Cardiac muscle cell (in vitro differentiated cells and primary cell): Measurements from ENCODE around the gene KRT34. TPM values are rescaled to one million over a fixed set of nuclear protein-coding genes. Genes with fewer than 3 reads are reported as not detected.

Experiments used
- DNase-seq, 2 donors: peaks; one replicate each; pipeline versions ENCODE4 v3.0.0 to v3.0.0-alpha.2; 2010 to 2017; ENCODE audit warnings: low read depth in 1 of 2, low spot score in 1 of 2
- H3K27ac ChIP-seq: fragments of 200-600 bp; sonication (generic); 2 replicates; pipeline ENCODE4 v1.5.1; 2016
- H3K27me3 ChIP-seq: fragments of 200-600 bp; sonication (generic); 2 replicates; pipeline ENCODE4 v1.6.0; 2016; ENCODE audit warnings: control low read depth
- H3K36me3 ChIP-seq: fragments of 200-600 bp; sonication (generic); 2 replicates; pipeline ENCODE4 v1.5.1; 2016; ENCODE audit warnings: control low read depth
- H3K4me1 ChIP-seq: fragments of 200-600 bp; sonication (generic); 2 replicates; pipeline ENCODE4 v1.8.1; 2017; ENCODE audit warnings: low read depth, mild to moderate bottlenecking, mixed run types
- H3K4me3 ChIP-seq: fragments of 200-600 bp; sonication (generic); 2 replicates; pipeline ENCODE4 v1.5.1; 2016; ENCODE audit warnings: mild to moderate bottlenecking
- H3K9me3 ChIP-seq: fragments of 200-600 bp; sonication (generic); 2 replicates; pipeline ENCODE4 v1.5.1; 2017; ENCODE audit warnings: low read depth, mild to moderate bottlenecking, control low read depth
- CTCF ChIP-seq: IDR thresholded peaks from 2 replicates; pipeline ENCODE4 v1.5.1; 2012; ENCODE audit warnings: low read depth, mild to moderate bottlenecking, low read length
- polyA plus RNA-seq: library from polyadenylated mRNA; unstranded; fragments of >200 nt; fragmentation: Nextera tagmentation; extraction: Ambion mirVana; gene quantifications from 2 replicates; pipeline ENCODE4 v1.2.1, GENCODE V29; 2016
- total RNA-seq: library from RNA; depleted of rRNA; stranded (reverse); fragments of >200 nt; gene quantifications from 2 replicates; pipeline ENCODE4 v1.2.3, GENCODE V29; 2016

The KRT34 gene
- total and polyA plus RNA-seq, 2 experiments from 2014 or later, result not detected

GRCh38 chr17:41328207-41328606 lies 53.9 kb downstream of the KRT34 start:
- no peak for DNase-seq
- Histone ChIP-seq H3K27me3 (no peaks in the 10 kb centered on the region), H3K9me3 (no peaks in the 10 kb centered on the region)

More at GRCh38 chr17:41328207-41328606, 53.9 kb downstream of the KRT34 start:
- no peaks in the 10 kb centered on the region for H3K36me3 ChIP-seq
- no peak for TF ChIP-seq CTCF
- no peaks in the 10 kb centered on the region for H3K4me1 ChIP-seq
- no peak overlapping the region for H3K27ac ChIP-seq
- H3K4me3 ChIP-seq, result no peak overlapping the region

Other genes starting within 250 kb of the KRT34 start
Only the 30 nearest of the 32 such genes appear.
- not detected in 2 replicates for gene KRTAP4-5, start 232.5 kb downstream of the KRT34 start, total RNA-seq
- not detected in 2 replicates for gene KRTAP4-5, start 232.5 kb downstream of the KRT34 start, polyA plus RNA-seq
- gene KRTAP4-4, start 221.6 kb downstream of the KRT34 start, total RNA-seq, result not detected in 2 replicates
- gene KRTAP4-4, start 221.6 kb downstream of the KRT34 start, polyA plus RNA-seq, result not detected in 2 replicates
- gene KRTAP4-3, start 214.1 kb downstream of the KRT34 start, total RNA-seq, result not detected in 2 replicates
- gene KRTAP4-3, start 214.1 kb downstream of the KRT34 start, polyA plus RNA-seq, result not detected in 2 replicates
- gene KRTAP4-2, start 204.1 kb downstream of the KRT34 start, total RNA-seq, result not detected in 2 replicates
- gene KRTAP4-2, start 204.1 kb downstream of the KRT34 start, polyA plus RNA-seq, result not detected in 2 replicates
- not detected in 2 replicates for gene KRTAP4-1, start 197.4 kb downstream of the KRT34 start, total RNA-seq
- gene KRTAP4-1, start 197.4 kb downstream of the KRT34 start, polyA plus RNA-seq, result not detected in 2 replicates
- not detected in 2 replicates for gene KRTAP9-1, start 192.4 kb downstream of the KRT34 start, total RNA-seq
- not detected in 2 replicates for gene KRTAP9-1, start 192.4 kb downstream of the KRT34 start, polyA plus RNA-seq
- gene KRTAP9-2, start 155.7 kb downstream of the KRT34 start, total RNA-seq, result not detected in 2 replicates
- gene KRTAP9-2, start 155.7 kb downstream of the KRT34 start, polyA plus RNA-seq, result not detected in 2 replicates
- not detected in 2 replicates for gene KRTAP9-3, start 149.9 kb downstream of the KRT34 start, total RNA-seq
- gene KRTAP9-3, start 149.9 kb downstream of the KRT34 start, polyA plus RNA-seq, result not detected in 2 replicates
- gene KRTAP9-8, start 144.3 kb downstream of the KRT34 start, total RNA-seq, result not detected in 2 replicates
- gene KRTAP9-8, start 144.3 kb downstream of the KRT34 start, polyA plus RNA-seq, result not detected in 2 replicates
- not detected in 2 replicates for gene KRTAP9-4, start 132.6 kb downstream of the KRT34 start, total RNA-seq
- gene KRTAP9-4, start 132.6 kb downstream of the KRT34 start, polyA plus RNA-seq, result not detected in 2 replicates
- gene KRTAP9-9, start 126.9 kb downstream of the KRT34 start, total RNA-seq, result not detected in 2 replicates
- gene KRTAP9-9, start 126.9 kb downstream of the KRT34 start, polyA plus RNA-seq, result not detected in 2 replicates
- gene KRTAP9-6, start 116.9 kb downstream of the KRT34 start, total RNA-seq, result not detected in 2 replicates
- not detected in 2 replicates for gene KRTAP9-6, start 116.9 kb downstream of the KRT34 start, polyA plus RNA-seq
- gene KRTAP9-7, start 106.6 kb downstream of the KRT34 start, total RNA-seq, result not detected in 2 replicates
- not detected in 2 replicates for gene KRTAP9-7, start 106.6 kb downstream of the KRT34 start, polyA plus RNA-seq
- not detected in 2 replicates for gene KRTAP29-1, start 79.5 kb downstream of the KRT34 start, total RNA-seq
- gene KRTAP29-1, start 79.5 kb downstream of the KRT34 start, polyA plus RNA-seq, result not detected in 2 replicates
- not detected in 2 replicates for gene KRTAP16-1, start 73.0 kb downstream of the KRT34 start, total RNA-seq
- gene KRTAP16-1, start 73.0 kb downstream of the KRT34 start, polyA plus RNA-seq, result not detected in 2 replicates
- not detected in 2 replicates for gene KRTAP17-1, start 66.6 kb downstream of the KRT34 start, total RNA-seq
- not detected in 2 replicates for gene KRTAP17-1, start 66.6 kb downstream of the KRT34 start, polyA plus RNA-seq
- not detected in 2 replicates for gene KRT33A, start 31.5 kb downstream of the KRT34 start, total RNA-seq
- not detected in 2 replicates for gene KRT33A, start 31.5 kb downstream of the KRT34 start, polyA plus RNA-seq
- gene KRT33B, start 12.5 kb downstream of the KRT34 start, total RNA-seq, result not detected in 2 replicates
- gene KRT33B, start 12.5 kb downstream of the KRT34 start, polyA plus RNA-seq, result not detected in 2 replicates
- not detected in 2 replicates for gene KRT31, start 15.3 kb upstream of the KRT34 start, total RNA-seq
- gene KRT31, start 15.3 kb upstream of the KRT34 start, polyA plus RNA-seq, result not detected in 2 replicates
- gene KRT37, start 42.3 kb upstream of the KRT34 start, total RNA-seq, result not detected in 2 replicates
- not detected in 2 replicates for gene KRT37, start 42.3 kb upstream of the KRT34 start, polyA plus RNA-seq
- not detected in 2 replicates for gene KRT38, start 58.7 kb upstream of the KRT34 start, total RNA-seq
- gene KRT38, start 58.7 kb upstream of the KRT34 start, polyA plus RNA-seq, result not detected in 2 replicates
- not detected in 2 replicates for gene KRT32, start 85.1 kb upstream of the KRT34 start, total RNA-seq
- not detected in 2 replicates for gene KRT32, start 85.1 kb upstream of the KRT34 start, polyA plus RNA-seq
- gene KRT35, start 98.8 kb upstream of the KRT34 start, total RNA-seq, result not detected in 2 replicates
- not detected in 2 replicates for gene KRT35, start 98.8 kb upstream of the KRT34 start, polyA plus RNA-seq
- not detected in 2 replicates for gene KRT36, start 107.6 kb upstream of the KRT34 start, total RNA-seq
- gene KRT36, start 107.6 kb upstream of the KRT34 start, polyA plus RNA-seq, result not detected in 2 replicates
- gene KRT13, start 123.3 kb upstream of the KRT34 start, total RNA-seq, result not detected in 2 replicates
- not detected in 2 replicates for gene KRT13, start 123.3 kb upstream of the KRT34 start, polyA plus RNA-seq
- gene KRT15, start 136.6 kb upstream of the KRT34 start, total RNA-seq, result 0.09 and 0.28 TPM in 2 replicates
- gene KRT15, start 136.6 kb upstream of the KRT34 start, polyA plus RNA-seq, result 0.15 TPM in 1 of 2 replicates, not detected in the other
- gene KRT19, start 146.0 kb upstream of the KRT34 start, total RNA-seq, result 303 and 522 TPM in 2 replicates
- gene KRT19, start 146.0 kb upstream of the KRT34 start, polyA plus RNA-seq, result 270 and 501 TPM in 2 replicates
- gene KRT9, start 189.8 kb upstream of the KRT34 start, total RNA-seq, result not detected in 2 replicates
- not detected in 2 replicates for gene KRT9, start 189.8 kb upstream of the KRT34 start, polyA plus RNA-seq
- not detected in 2 replicates for gene KRT14, start 204.6 kb upstream of the KRT34 start, total RNA-seq
- gene KRT14, start 204.6 kb upstream of the KRT34 start, polyA plus RNA-seq, result 0.20 TPM in 1 of 2 replicates, not detected in the other
- not detected in 2 replicates for gene KRT16, start 230.5 kb upstream of the KRT34 start, total RNA-seq
- 0.16 TPM in 1 of 2 replicates, not detected in the other for gene KRT16, start 230.5 kb upstream of the KRT34 start, polyA plus RNA-seq